GM04503 (cell line): ENCODE measurements around the gene GDF15.
"Not testable (repeated sequence)": the region's sequence is repeated elsewhere in the genome, so short reads cannot be mapped to it uniquely, and the experiment has no call there.

Experiments used
- DNase-seq: peaks from one replicate; pipeline ENCODE4 v3.0.0-alpha.2; 2012; ENCODE audit warnings: low read depth

The GDF15 gene

GRCh38 chr19:18392417-18392816, 6.5 kb downstream of the GDF15 start:
- DNase-seq = no peak

- no peak for DNase-seq
These were observed 7.0 kb downstream of the GDF15 start for GRCh38 chr19:18392926-18393325.

- no peak for DNase-seq
These were observed 7.9 kb downstream of the GDF15 start for GRCh38 chr19:18393836-18394235.

- DNase-seq = no peak
These were observed 10.7 kb downstream of the GDF15 start for GRCh38 chr19:18396471-18397241.

GRCh38 chr19:18397242-18398202, 11.6 kb downstream of the GDF15 start, which contains the start of gene LRRC25:
Gene LRRC25, minus strand, starts transcription at chr19:18397622. Its CDS starts 659 bp downstream, at chr19:18396963.
- DNase-seq = no peak

GRCh38 chr19:18399008-18399407, 13.1 kb downstream of the GDF15 start:
- no peak for DNase-seq

GRCh38 chr19:18401580-18402112, 15.7 kb downstream of the GDF15 start:
- no peak for DNase-seq

GRCh38 chr19:18402455-18403248, 16.7 kb downstream of the GDF15 start:
- DNase-seq = not testable (repeated sequence)

GRCh38 chr19:18405754-18406153, 19.8 kb downstream of the GDF15 start:
- DNase-seq = not testable (repeated sequence)

- no peak for DNase-seq
These were observed 20.8 kb downstream of the GDF15 start for GRCh38 chr19:18406749-18407148.

- no peak for DNase-seq
These were observed 22.1 kb downstream of the GDF15 start for GRCh38 chr19:18408053-18408476.

GRCh38 chr19:18412610-18413239, 26.8 kb downstream of the GDF15 start:
- no peak for DNase-seq

GRCh38 chr19:18414504-18415177, 28.7 kb downstream of the GDF15 start:
- no peak for DNase-seq

- no peak for DNase-seq
These were observed 29.4 kb downstream of the GDF15 start for GRCh38 chr19:18415178-18415867.

GRCh38 chr19:18416778-18417249, 30.9 kb downstream of the GDF15 start:
- no peak for DNase-seq

- DNase-seq = no peak
These were observed 31.5 kb downstream of the GDF15 start for GRCh38 chr19:18417250-18418028.

GRCh38 chr19:18418029-18418482, 32.1 kb downstream of the GDF15 start:
- DNase-seq = no peak

- DNase-seq = no peak
These were observed 32.7 kb downstream of the GDF15 start for GRCh38 chr19:18418483-18419194.
